ENCODE results near the gene TMEM63C.
"Not testable (repeated sequence)": the region's sequence is repeated elsewhere in the genome, so short reads cannot be mapped to it uniquely, and the experiment has no call there.

TMEM63C gene

DNA sequence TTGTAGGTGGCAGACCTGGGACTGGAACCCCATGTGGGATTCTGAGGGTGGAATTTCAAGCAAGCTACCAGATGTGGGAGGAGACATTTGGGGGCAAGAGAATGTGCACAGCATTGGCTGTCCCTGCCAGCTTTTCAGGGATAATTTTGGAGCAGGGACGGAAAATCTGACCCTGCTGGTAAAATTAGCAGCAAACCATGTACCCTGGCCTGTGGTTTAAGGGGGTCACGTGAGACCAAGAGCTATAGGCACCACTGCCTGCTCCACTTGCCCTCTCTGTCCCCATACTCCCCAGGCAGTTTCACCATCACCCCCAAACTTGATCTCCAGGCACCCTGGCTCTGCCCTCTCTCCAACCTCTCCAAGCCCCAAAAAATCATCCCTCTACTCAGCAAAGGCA is 26.5 kb upstream of the TMEM63C start:
- FAIRE-seq = no peak

DNA sequence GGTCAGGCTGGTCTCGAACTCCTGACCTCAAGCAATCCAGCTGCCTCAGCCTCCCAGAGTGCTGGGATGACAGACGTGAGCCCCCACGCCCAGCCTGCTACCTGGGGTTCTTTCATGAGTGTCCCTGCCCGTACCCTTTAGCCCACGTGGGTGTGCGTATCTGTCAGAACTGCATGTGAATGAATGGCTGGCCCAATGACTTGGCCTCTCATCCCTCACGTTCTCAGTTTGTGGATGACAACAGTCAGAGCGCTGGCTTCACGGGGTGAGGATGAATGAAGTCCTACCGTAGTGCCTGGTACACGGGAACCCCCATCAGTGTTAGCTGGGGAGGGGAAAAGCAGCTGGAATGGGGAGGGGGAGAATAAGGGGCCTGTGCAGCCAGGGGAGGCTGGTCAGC is 23.9 kb upstream of the TMEM63C start:
- no peak for FAIRE-seq

DNA sequence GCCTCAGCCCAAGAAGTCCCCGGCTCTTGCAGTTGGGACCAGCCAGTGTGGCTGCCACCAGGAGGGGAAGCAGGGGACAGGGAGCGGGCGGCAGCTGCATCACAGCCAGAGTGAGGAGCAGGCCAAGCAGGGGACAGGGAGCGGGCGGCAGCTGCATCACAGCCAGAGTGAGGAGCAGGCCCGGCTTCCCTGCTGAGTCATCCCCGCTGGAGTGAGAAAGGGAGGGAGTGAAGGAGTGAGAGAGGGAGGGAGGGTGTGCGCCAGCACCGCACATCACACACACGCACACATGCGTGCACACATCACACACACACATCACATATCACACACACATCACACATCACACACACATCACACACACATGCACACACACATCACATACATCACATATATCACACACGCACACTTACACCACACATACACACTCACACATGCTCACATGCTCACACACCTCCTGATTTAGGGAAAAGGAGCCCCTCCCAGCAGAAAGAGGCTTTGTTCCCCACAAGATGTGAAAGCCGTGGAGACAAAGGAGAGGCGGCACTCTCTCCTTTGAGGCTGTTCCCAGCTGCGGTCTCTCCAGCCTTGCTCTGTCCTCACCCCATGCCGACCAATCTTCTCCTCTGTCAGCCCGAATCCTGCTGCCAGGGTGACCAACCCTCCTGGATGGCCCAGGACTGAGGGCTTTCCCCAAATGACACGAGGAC is 23.3 kb upstream of the TMEM63C start:
- FAIRE-seq = no peak

DNA sequence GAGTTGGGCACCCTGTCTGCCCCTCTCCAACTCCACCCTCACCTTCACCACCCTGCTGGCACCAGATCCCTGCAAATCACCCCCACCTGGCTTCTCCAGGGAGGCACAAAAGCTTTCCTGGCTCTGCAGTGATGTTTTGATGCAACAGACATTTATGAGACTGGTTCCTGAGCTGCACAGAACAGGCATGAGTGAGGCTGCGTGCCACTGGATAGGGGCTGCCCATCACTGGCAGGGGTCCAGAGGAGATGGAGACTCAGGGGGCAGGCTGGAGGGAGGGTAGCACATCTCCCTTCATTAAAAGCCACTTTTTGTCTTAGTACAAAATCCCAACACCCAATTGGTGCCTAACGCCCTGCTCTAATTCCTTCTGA is 22.7 kb upstream of the TMEM63C start:
- FAIRE-seq = no peak

DNA sequence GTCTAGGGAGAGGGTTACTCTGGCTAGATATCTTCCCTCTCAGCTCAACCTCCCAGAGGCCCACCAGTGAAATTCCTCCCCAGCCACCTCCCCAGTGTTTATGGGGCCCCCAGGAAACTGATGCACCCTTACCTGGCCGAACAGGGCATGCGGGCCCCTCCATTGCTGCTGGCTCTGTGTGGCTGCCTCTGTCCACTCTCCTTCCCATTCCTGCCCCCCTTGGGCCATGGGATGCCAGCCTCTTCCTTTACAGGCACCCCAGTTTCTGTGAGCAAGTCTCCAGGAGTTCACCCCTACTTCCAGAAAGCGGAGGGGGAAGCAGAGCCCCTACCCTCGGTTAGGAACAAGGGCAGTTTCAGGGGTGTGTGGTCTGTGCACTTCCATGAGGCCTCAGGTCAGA is 20.6 kb upstream of the TMEM63C start:
- no peak for FAIRE-seq

DNA sequence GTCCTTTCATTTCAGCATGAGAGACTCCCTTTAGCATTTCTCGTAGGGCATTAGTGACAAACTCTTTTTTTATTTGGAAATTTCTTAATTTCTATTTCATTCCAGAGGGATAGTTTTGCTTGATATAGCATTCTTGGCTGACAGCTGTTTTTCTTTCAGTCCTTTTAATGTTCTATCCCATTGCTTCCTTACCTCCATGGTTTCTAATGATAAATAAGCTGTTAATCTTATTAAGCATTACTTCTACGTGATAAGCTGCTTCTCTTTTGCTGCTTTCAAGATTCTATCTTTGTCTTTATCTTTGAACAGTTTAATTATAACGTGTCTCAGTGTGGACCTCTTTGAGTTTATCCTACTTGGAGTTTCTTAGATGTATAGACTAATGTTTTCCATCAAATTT is 11.6 kb upstream of the TMEM63C start:
- no peak for FAIRE-seq

DNA sequence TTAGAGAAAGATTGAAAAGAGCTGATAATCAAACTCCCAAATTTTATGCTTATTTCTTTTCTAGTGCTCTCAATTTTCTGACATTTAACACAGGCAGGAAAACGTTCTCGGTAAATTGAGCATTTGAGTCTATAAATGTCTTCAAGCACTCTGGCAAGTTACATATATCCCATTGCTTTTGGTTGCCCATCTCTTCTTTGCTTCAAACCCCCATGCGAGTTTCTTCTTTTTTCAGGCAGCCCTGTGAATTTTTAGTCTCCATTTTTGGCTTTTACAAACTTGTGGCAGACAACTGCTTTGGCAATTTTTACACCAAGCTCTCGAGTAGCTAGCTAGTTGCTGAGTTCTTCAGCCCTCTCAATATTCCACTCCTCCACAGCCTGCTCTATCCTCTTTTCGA is 8.7 kb upstream of the TMEM63C start:
- no peak for FAIRE-seq

DNA sequence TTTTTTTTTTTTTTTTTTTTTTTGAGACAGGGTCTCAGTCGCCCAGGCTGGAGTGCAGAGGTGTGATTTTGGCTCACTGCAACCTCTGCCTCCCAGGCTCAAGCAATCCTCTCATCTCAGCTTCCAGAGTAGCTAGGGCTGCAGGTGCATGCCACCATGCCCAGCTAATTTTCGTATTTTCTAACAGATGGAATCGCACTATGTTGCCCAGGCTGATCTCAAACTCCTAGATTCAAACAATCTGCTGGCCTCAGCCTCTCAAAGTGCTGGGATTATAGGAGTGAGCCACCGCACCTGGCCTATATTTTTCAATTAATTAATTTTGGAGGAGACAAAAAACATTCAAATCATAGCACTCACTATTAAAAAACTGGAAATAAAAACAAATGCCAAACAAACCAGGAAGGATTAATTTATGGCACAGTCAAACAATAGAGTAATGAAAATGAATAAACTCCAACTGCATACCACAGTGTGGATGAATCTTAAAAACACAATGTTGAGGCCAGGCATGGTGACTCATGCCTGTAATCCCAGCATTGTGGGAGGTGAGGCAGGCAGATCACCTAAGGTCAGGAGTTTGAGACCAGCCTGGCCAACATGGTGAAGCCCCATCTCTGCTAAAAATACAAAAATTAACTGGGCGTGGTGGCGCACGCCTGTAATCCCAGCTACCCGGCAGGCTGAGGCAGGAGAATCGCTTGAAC is 7.5 kb upstream of the TMEM63C start:
- FAIRE-seq = not testable (repeated sequence)

DNA sequence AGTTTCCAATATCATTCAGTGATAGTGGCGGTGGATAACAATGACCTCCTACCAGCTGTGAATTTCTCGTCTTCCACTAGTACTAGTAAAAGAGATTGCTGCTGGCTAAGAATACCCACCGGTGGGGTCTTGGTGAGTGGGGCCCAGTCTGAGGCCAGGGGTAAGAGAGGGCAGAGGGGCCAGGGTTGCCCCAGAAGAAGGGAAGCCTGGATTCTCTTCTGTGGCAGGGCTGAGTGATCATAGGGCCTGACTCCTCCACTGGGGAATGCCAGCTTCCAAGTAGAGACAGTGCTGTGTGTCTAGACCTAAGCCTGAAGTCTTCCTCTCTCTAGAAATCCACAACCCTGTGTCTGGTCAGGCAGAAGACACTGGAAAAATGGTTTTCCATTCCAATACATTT is 5.8 kb upstream of the TMEM63C start:
- FAIRE-seq = no peak

DNA sequence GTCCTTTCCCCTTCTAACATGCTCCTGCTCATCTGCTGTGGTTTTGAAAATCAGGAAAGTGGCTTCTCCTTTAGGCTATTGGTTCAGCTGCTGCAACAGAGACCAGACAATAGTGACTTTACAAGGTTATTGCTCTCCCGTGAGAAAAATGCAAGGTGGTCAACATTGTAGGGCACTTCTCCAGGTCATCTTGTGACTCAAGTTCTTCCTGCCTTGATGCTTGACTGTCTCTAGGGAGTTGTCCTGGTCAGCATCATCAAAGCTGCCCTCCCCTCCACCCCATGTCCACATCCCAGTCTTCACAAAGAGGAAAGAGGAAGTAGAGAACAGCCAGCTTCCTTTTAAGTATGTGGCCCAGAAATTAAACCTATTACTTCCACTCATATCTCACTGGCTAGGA is 3.9 kb upstream of the TMEM63C start:
- FAIRE-seq = no peak

DNA sequence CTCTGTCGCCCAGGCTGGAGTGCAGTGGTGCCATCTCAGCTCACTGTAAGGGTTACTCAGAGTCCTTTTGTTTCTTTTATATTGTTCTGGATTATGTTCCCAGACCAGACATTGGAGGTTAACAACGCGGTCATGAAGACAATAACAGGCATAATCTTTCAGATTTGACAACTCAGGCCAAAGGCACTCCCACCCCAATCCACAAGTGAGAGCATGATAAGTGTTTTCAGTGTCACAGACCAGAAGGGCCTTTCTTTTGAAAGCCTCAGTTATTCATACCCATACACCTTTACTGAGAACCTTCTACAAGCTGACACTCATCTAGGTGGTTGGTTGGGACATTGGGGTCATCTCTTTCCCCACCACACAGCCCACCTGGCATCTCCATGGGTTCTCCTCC is 2.9 kb upstream of the TMEM63C start:
- no peak for FAIRE-seq

DNA sequence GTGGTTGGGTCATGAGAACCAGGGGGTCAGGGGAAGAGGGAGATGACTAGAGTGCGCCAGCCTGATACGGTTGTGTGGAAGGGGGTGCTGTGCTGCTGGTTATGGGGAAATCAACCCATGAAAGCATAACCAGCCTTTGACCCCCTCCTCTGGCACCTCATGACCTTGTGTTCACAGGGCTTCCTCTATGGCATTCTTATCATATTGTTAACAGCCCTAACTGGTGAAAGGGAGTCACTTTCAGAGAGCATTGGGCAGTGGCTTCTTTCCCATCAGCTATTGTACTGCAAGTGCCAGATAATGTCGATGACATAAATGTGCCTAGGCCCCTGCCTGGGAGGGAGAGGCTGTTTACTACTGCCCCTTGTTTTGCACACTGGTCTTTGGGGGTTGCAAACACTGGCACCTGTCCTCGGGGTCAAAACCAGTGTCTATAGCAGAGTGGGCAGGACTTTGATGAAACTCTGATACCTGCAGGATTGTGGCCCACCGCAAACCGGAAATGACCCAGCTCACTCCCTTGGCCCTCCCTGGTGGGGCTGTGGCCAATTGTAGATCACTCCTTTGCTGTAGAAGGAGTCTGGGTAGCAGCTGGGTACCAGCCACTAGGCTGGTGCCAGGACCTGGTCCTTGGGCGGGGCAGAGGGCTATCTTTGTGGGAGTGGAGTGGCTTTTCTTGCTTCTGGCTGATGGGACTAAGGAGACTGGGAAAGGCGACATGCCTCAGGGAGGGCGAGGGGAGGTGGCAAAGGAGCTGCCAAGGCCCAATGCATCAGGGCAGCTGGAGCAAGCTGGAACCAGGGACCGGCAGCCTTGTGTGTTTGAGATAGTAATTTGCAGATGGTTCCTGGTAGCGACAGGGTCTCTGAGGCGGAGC is 634 bp upstream of the TMEM63C start:
- no peak for FAIRE-seq

DNA sequence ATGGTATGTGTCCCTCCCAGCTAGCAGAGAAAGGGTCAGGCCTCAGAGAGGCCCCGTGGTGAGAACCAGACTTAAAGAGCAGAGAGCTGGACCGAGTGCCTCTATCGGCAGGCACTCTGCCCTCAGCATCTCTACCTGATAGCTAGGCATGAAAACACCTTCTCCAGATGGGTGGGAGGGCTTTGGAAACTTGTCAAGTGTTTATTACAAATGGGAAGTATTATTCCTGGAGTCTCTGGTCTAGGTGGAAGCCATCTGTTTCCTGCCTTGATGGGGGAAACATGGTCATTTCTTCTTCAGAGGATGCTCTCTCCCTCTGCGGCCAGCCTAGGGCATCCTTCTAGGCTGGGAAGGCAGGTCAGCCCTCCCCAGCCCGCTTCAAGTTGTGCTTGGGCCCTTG is 2.3 kb downstream of the TMEM63C start:
- FAIRE-seq = no peak

DNA sequence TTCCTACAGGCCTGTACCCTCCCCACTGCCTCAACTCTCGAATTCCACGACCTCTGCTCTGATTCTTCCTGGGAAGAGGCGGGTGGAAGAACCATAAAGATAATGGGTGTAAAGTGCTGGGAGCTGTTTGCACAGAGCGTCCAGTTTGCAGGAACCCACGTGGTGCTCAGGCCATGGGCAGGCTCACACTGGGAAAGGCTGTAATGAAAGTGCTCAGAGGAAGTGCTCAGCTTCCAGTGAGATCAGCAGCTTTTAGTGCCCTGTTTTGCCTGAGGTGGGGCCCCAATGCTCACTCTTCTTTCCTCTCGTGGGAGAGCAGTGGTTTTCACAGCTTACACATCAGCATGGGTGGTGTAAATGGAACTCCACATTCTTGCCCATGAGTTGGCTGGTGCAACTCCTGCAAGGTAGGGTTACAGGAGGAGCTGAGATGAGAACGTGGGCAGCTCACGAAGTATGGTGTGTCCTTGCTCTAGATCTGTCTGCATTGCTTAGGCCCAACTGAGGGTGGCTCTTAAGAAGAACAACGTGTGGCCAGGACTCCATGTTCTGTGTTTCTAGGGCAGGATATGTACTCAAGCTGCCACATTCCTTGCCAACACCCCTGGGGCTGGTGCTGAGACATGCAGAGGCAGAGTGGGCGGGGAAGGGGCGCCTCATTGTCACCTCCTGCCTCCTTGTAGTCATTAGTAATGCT is 2.9 kb downstream of the TMEM63C start:
- FAIRE-seq = no peak

DNA sequence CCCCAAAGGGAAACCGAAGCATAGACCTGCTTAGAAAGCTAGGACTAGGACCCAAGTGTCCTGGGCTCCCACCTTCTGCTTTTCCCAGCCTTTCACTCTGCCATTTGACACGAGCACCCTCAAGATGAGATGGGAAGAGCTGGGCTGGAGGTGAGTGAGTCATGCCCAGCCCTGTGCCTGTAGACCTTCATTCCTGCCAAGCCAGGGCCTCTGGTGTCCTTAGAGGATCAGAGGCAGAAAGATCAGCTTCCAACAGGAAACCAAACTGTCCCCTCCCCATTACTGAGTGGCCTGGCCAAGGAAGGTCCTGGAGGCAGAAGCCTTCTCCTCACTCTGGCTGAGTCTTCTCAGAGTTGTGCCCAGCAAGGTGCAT is 3.5 kb downstream of the TMEM63C start:
- no peak for FAIRE-seq

DNA sequence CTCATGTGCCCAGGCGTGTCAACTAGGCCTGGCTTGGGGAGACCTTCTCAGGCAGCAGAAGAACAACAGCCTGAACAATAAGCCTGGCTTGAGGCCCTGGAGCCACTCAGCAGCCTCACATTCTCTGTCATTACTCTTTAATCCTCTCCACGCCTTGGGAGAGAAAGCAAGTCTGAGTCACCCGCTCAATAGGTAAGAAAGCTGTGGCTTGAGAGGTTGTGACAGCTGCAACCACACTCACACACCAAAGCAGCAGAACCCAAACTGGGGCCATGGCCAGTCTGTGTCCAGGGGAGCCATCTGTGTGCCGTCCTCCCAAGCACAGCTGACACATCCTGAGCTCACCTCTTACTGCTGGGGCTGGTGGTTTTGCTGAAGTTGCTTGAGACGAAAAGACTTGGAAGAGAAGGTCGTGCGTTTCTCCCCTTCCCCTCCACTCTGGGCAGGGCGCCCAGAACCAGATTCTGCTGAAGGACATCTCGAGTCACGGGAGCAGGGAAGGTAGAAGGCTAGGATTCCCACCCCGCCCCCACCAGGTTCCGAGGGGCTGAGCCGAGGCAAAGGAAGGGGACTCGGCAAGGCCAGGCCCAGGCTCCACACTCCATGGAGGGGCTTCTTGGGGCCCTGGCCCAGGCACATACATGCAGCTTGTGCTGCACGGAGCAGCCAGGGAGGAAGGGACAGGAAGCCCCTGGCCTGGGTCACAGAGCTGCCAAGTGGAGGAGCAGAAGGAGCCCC is 5.5 kb downstream of the TMEM63C start:
- FAIRE-seq = no peak

DNA sequence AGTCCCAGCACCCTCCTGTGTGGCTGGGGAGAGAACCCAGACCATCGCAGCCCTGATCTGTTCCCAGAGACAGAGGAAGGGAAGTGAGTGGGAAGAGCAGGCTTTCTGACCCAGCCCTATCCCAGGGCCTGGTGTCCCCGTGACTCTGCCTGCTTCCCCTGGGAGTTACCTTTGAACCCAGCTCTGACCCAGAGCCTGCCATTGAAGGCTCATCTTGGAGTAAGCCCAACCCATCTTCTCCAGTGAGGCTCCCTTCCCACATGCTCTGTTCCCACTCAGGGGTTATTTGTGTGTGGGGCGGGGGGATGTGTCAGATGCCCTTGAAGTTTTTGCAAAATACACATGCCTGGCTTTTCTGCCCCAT is 6.0 kb downstream of the TMEM63C start:
- FAIRE-seq = no peak

DNA sequence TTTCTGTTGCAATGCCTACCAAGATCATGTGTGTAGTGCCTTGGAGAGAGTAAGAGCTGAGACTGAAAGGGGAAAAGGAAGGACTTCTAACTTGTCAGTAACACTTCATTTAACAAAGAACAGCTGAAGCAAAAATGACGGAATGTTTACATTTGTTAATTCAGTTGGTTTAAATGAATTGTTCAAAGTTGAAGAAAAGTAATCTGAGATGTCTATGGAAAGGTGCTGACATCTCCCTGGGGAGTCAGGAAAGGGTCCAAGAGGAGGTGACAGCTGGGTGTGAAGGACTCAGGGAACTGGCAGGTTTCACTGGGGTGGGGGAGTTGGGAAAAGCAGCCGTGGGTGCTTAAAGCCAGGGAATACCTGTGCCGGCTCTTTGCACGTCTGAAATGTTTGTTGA is 7.9 kb downstream of the TMEM63C start:
- no peak for FAIRE-seq

DNA sequence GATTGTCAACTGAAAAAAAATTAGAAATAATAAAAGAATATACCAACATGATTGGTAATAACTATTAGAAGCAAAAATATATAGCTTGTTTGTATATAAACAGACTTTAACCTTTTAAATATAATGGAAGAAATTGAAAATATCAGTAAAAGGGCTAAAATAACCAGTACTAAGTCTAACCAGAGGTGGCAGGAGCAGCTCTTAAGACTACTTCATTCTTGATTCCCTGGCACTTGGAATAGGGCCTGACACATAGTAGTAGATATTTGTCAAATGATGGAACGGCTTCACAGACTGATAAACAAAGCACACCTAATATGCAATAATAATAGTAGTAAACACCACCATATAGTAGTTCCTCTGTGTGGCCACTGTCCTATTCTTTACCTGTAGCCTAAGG is 9.4 kb downstream of the TMEM63C start:
- no peak for FAIRE-seq

DNA sequence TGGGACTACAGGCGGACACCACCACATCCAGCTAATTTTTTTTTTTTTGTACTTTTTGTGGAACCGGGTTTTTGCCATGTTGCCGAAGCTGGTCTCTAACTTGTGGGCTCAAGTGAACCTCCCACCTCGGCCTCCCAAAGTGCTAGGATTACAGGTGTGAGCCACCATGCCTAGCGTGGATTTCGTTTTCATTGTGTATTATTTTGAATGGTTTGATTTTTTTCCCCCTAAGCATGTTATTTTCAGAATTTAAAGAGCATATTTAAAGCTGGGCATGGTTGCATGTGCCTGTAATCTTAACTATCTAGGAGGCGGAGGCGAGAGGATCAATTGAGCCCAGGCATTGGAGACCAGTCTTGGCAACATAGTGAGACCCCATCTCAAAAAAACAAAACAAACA is 13.1 kb downstream of the TMEM63C start:
- FAIRE-seq = no peak

DNA sequence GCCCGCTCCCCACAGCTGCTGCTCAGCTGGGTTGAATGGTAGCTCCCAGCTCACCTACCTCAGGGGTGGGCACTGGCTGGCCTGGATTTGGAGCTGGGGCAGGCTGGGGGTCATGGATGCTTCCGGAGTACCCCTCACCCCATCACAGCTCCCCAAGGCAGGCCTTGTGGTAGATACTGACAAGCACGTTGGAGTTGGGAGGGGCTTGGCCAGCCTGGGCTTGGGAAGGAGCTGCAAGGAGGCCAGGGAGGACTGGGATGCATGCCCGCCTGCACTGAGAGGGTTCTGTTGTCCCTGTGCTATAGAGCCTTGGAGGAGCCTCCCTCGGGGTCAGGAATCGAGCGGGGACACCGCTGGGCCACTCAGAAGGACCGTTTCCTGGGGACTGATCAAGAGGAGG is 14.2 kb downstream of the TMEM63C start:
- no peak for FAIRE-seq

DNA sequence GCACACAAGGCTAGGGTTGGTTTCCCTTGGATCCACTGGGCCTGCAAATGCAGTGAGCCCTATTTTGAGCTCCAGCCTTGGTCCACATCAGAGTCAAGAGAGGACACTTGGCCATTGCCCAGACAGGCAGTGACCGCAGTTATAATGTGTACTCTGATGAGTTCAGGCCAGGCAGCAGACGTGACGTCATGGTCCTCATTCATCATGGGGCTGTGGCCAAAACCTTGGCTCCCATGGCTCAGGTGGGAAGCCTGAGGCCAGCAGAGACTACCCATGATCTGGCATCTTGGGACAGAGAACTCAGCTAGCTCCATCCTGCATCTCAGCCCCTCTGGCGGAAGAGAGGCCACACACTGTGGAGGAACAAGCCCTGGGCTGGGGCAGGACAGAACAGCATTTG is 16.4 kb downstream of the TMEM63C start:
- FAIRE-seq = no peak

DNA sequence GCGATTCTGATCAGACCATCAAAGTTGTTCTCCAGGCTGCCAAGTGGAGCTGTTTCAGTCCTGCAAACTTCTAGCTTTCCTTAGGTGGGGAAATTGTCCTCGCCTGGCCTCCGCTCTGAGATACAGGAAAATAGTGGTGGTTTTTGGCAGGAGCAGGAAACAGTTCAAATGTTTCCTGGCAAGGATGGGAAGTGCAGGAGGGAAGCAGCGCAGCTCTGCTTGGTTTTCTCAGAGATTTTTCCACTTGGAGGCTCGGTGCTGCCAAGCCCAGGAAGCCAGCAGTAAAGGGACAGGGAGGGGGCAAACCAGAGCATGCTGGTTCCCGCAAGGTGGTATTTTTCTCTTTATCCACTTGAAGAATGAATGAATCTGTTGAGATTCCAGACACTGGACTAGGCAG is 17.0 kb downstream of the TMEM63C start:
- FAIRE-seq = no peak

All from G401.6 (cell line).